Right atrium auricular region (tissue), 2 donors: ENCODE results near the gene PAPSS1. TPM values are rescaled to one million over a fixed set of nuclear protein-coding genes. Genes with fewer than 3 reads are reported as not detected.

Experiments used
- DNase-seq: peaks from one replicate; pipeline ENCODE4 v3.0.0-alpha.2; 2019; ENCODE audit warnings: low spot score
- H3K27ac ChIP-seq, 2 donors: fragments of 200-600 bp; sonication (generic); 1 replicate in 1 of 2; 2 replicates in 1 of 2; pipeline ENCODE4 v1.5.1; 2016 to 2019
- H3K27me3 ChIP-seq, 2 donors: fragments of 200-600 bp; sonication (generic); one replicate each; pipeline versions ENCODE4 v1.5.1 to v1.6.0; 2017 to 2019
- H3K36me3 ChIP-seq: fragments of 200-600 bp; sonication (generic); one replicate; pipeline ENCODE4 v1.5.1; 2016
- H3K4me1 ChIP-seq, 2 donors: fragments of 200-600 bp; sonication (generic); one replicate each; pipeline versions ENCODE4 v1.5.1 to v1.6.0; 2017 to 2019
- H3K4me3 ChIP-seq, 2 donors: fragments of 200-600 bp; sonication (generic); 1 replicate in 1 of 2; 2 replicates in 1 of 2; pipeline ENCODE4 v1.5.1; 2017 to 2019; ENCODE audit warnings: mild to moderate bottlenecking in 1 of 2, moderate library complexity in 1 of 2
- H3K9me3 ChIP-seq, 2 donors: fragments of 200-600 bp; sonication (generic); one replicate each; pipeline ENCODE4 v1.5.1; 2019
- CTCF ChIP-seq, 2 donors: fragments of 200-600 bp; sonication (generic); IDR thresholded peaks; one replicate each; pipeline ENCODE4 v1.5.1; 2019; ENCODE audit warnings: antibody characterized with exemption in 2 of 2
- total RNA-seq, 2 donors: library from RNA; depleted of rRNA; stranded (reverse); fragments of >200 nt; gene quantifications; one replicate each; pipeline ENCODE4 v1.1.0, GENCODE V29; 2016

PAPSS1 gene
- total RNA-seq, 2 donors from 2014 or later, result 10.5 to 14.3 TPM

DNA sequence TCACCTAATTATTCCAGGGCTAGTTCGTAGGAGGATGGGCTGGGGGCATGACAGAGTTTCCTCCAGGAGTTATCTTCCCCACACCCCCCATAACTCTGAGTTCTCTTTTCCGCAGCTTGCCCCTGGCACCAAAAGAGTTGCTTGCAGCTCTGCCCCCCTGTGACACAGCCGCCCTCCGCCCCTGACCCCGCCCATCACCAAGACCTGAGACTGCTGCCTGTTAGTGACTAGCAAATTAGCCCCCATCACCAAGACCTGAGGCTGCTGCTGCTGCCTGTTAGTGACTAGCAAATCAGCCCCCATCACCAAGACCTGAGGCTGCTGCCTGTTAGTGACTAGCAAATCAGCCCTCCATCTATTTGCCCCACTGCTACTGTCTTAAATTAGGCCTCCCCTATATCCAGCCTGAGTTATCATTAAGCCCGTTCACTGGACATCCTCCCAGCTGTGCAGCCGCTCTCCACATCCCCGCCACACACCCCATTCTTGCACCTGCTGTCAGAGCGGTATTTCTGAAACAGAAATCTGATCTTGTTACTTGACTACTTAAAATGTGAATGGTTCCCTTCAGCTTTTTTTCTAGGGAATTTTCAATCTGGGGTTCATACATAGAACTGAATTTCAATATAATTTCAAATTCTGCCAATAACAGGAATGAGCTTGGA lies 1.5 kb upstream of the PAPSS1 start:
- H3K9me3 ChIP-seq, result no peaks in the 10 kb centered on the region
- no peak for TF ChIP-seq CTCF (IDR thresholded peaks at IDR 0.05)
- H3K4me3 ChIP-seq, result peak overlapping the region; percentile 66 to 93
- H3K27me3 ChIP-seq, result no peaks in the 10 kb centered on the region
- no peaks in the 10 kb centered on the region for H3K36me3 ChIP-seq
- H3K4me1 ChIP-seq, result peaks cover 0 to 7% of the 10 kb centered on the region in 2 donors
- DNase-seq, result no peak
- peak overlapping the region in 1 of 2 donors; percentile 93 for H3K27ac ChIP-seq

GRCh38 chr4:107719207-107719921 lies 670 bp downstream of the PAPSS1 start:
- no peak for DNase-seq
- H3K9me3 ChIP-seq, result no peaks in the 10 kb centered on the region
- H3K27me3 ChIP-seq, result no peaks in the 10 kb centered on the region
- H3K4me3 ChIP-seq, result peak overlapping the region; percentile 66 to 93
- no peak for TF ChIP-seq CTCF (IDR thresholded peaks at IDR 0.05)
- H3K4me1 ChIP-seq, result peaks cover 0 to 7% of the 10 kb centered on the region in 2 donors
- H3K36me3 ChIP-seq, result no peaks in the 10 kb centered on the region
- peak overlapping the region; percentile 91 to 93 for H3K27ac ChIP-seq

DNA sequence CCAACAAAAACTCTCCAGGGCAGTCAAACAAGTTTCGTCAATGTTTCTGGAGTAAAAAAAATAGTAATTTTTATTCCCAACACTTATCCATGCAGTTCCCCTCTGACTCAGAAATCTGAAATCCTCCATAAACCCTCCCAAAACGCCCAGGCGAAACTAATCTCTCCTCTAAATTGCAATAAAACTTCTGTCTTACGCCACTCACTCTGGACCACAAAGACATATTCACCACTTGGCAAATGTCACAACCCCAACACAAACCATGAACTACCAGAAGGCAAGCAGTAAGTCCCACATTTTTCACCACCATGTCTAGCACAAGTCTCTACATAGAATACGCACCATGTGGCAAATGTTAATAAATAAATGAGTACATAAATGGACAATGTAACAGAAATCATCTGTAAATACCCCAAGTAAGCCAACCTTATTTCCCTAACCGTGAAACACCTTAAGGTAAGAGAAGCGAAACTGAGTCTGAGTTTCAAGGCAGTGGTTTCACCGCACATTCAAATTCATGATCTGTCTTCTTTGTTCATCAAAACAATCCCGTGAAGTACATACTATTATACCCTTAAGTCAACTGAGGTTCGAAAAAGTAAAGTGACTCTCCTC lies 1.6 kb downstream of the PAPSS1 start:
- no peak overlapping the region for H3K27ac ChIP-seq
- no peak for TF ChIP-seq CTCF (IDR thresholded peaks at IDR 0.05)
- H3K4me3 ChIP-seq, result no peak overlapping the region

GRCh38 chr4:107714256-107714655 lies 5.8 kb downstream of the PAPSS1 start:
- DNase-seq, result no peak
- Histone ChIP-seq H3K4me1 (peaks cover 0 to 7% of the 10 kb centered on the region in 2 donors), H3K9me3 (no peaks in the 10 kb centered on the region), H3K4me3 (no peak overlapping the region), H3K36me3 (no peaks in the 10 kb centered on the region), H3K27me3 (no peaks in the 10 kb centered on the region), H3K27ac (no peak overlapping the region)
- no peak for TF ChIP-seq CTCF (IDR thresholded peaks at IDR 0.05)

More for the DNA sequence above, 1.6 kb downstream of the PAPSS1 start:
- Histone ChIP-seq H3K27me3 (no peaks in the 10 kb centered on the region), H3K36me3 (no peaks in the 10 kb centered on the region), H3K4me1 (peaks cover 0 to 7% of the 10 kb centered on the region in 2 donors), H3K9me3 (no peaks in the 10 kb centered on the region)
- no peak for DNase-seq

DNA sequence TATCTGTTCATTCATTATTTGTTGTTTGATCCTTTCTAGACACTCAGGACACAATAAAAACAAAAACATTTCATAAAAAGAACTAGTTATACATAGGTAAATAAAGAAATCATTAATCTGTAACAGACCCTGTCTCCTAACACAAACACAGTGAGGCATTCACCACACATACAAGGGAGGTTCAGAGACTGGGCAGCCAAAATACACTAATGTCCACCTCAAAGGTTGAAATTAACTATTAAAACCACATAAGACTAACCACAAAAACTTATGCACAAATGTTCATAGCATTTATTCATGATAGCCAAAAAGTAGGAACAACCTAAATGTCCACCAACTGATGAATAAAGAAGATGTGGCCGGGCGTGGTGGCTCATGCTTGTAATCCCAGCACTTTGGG lies 7.8 kb downstream of the PAPSS1 start:
- H3K27me3 ChIP-seq, result no peaks in the 10 kb centered on the region
- no peak for TF ChIP-seq CTCF (IDR thresholded peaks at IDR 0.05)
- peaks cover 0 to 7% of the 10 kb centered on the region in 2 donors for H3K9me3 ChIP-seq
- no peaks in the 10 kb centered on the region for H3K36me3 ChIP-seq
- DNase-seq, result no peak
- H3K4me1 ChIP-seq, result no peaks in the 10 kb centered on the region
- H3K4me3 ChIP-seq, result no peak overlapping the region
- no peak overlapping the region for H3K27ac ChIP-seq
